HL-60 (cell line): Measurements from ENCODE around the gene MTA2.
"Not testable (repeated sequence)": the region's sequence is repeated elsewhere in the genome, so short reads cannot be mapped to it uniquely, and the experiment has no call there.

Experiments
- DNase-seq, 2 experiments: peaks; one replicate each; pipeline ENCODE4 v3.0.0-alpha.2; 2010 to 2020; ENCODE audit warnings: low read depth in 1 of 2, low spot score in 1 of 2
- H3K27ac ChIP-seq: fragments of 250-450 bp; sonication (Bioruptor Pico); replicated peaks from 2 replicates; pipeline ENCODE4 v1.5.1; 2020; ENCODE audit warnings: mild to moderate bottlenecking, moderate library complexity
- H3K27me3 ChIP-seq: fragments of 250-450 bp; sonication (Bioruptor Pico); 2 replicates; pipeline ENCODE4 v1.5.1; 2021; ENCODE audit warnings: mild to moderate bottlenecking, moderate library complexity; ENCODE audit not compliant: insufficient read depth, poor library complexity, severe bottlenecking
- H3K4me3 ChIP-seq: replicated peaks from 2 replicates; pipeline ENCODE4 v1.5.1; 2011; ENCODE audit warnings: mild to moderate bottlenecking, control low read depth, low read length; ENCODE audit not compliant: insufficient read depth
- CTCF ChIP-seq: IDR thresholded peaks from one replicate; pipeline ENCODE4 v1.5.1; 2011; ENCODE audit warnings: low read length, control low read depth, inconsistent platforms; ENCODE audit not compliant: insufficient read depth
- GABPA ChIP-seq: IDR thresholded peaks from 2 replicates; pipeline ENCODE4 v1.6.1; 2012; ENCODE audit warnings: low read depth
- POLR2AphosphoS5 ChIP-seq: IDR thresholded peaks from 2 replicates; pipeline ENCODE4 v1.6.1; 2012; ENCODE audit warnings: low read depth
- REST ChIP-seq: IDR thresholded peaks from 2 replicates; pipeline ENCODE4 v1.6.1; 2012; ENCODE audit warnings: low read depth; ENCODE audit not compliant: insufficient replicate concordance
- SPI1 ChIP-seq: IDR thresholded peaks from 2 replicates; pipeline ENCODE4 v1.6.1; 2012; ENCODE audit warnings: low read depth, mild to moderate bottlenecking, borderline replicate concordance
- long read RNA-seq: library from polyadenylated mRNA; unstranded; transcript quantifications from one replicate; pipeline ENCODE4 v2.0.0, GENCODE V29; 2020

Gene MTA2
- long read RNA-seq, transcript MTA2-201 (18 exons, 3,058 nt) = major isoform, 55 of 76 reads
- long read RNA-seq, partial matches to known transcripts = 16 of 76 reads
- long read RNA-seq, other reads (novel, unspliced or antisense) = 5 of 76 reads

DNA sequence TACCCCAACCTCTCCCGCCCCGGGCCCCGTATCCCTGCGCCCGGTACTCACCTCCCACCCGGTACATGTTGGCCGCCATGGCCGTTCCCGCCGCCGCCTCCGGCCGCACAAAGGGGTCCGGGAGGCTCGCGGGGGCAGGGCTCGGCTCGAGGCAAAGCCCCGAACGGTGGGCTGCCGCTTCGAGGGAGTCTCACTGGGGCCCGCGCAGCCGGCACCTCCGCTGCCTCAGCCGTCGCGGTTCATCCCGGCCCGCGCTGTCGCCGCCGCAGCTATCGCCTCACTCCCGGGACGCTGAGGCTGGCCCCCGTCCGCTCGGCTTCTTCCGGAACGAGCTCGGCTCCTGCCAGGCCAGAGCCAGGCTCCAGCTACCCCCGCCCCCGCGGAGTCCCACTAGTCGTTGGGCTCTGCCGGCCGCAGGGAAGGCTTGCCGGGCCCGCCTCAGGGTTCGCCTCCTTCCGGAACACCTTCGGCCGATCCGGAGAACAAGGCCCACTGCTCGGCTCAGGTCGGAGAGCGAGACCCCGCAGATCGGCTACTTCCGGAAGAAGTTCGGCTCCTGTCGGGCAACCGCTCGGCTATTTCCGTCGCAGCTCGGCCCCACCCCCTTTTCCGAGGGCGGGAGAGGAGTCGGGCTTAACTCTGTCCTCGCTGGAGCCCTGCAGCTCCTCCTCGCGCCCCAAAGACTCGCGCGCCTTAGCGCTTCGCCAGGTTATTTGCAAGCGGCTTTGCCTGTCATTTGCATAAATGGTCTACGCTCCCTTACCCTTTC is at the start of gene MTA2:
MTA2 (minus strand) TSS at position 494 of the 769 bp plus-strand sequence; CDS start at position 79, 415 bp downstream.
- H3K4me3 ChIP-seq = peak within 1 kb of the TSS; percentile 81
- no peaks in the 10 kb centered on the region for H3K27me3 ChIP-seq
- DNase-seq = peak; percentile 96 to 98
- TF ChIP-seq REST (no peak), CTCF (no peak), POLR2AphosphoS5 (peak; percentile 73; the same call in 1 of the 2 replicates)
- H3K27ac ChIP-seq = peak within 1 kb of the TSS; percentile 97

- H3K27ac ChIP-seq, DNase-seq, H3K27me3 ChIP-seq, H3K4me3 ChIP-seq: not testable (repeated sequence)
Measured at GRCh38 chr11:62650283-62650682, 48.6 kb upstream of the MTA2 start.

DNA sequence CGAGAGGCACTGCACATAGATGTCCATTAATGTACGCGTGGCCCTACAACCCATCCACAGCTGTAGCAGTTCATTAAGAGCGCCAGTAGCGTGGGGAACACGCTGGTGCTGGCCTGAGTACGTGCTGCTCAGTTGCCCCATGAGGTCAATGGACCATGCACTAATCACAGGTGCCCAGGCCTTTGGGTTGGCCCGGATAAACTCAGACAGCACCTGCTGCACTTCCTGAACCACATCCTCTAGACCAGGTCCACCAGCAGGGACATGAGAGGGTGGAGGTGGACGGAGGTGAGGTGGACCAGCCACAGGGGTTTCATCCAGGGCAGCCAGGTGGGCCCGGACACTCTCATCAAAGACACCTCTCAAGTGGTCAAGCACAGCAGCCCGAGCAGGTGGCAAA is 47.8 kb upstream of the MTA2 start:
- DNase-seq = no peak
- Histone ChIP-seq H3K27me3 (no peaks in the 10 kb centered on the region), H3K4me3 (no peak overlapping the region), H3K27ac (no peak overlapping the region)
- TF ChIP-seq GABPA (no peak), POLR2AphosphoS5 (no peak), SPI1 (no peak), CTCF (no peak), REST (no peak)

DNA sequence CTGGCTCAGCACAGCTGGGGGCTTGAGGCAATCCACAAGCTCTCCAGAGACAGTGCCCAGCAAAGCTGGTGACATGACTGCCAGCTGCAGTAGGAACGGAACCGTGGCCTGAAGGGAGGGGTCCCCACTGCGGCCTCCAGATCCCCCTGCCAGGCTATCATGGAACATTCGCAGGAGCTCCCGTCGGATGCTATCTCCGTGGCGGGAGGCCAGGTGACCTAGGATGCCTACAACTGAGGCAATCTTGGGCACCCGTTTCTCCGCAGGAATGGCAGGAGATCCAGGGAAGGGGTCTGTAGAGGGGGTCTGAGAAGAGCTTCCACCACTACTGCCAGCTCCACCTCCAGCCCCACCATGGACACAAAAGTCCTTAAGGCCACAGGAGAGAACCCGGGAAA is 47.3 kb upstream of the MTA2 start:
- H3K4me3 ChIP-seq = no peak overlapping the region
- H3K27me3 ChIP-seq = no peaks in the 10 kb centered on the region
- no peak overlapping the region for H3K27ac ChIP-seq
- DNase-seq = no peak
- no peak for TF ChIP-seq SPI1
- TF ChIP-seq REST = no peak
- TF ChIP-seq GABPA = no peak
- no peak for TF ChIP-seq POLR2AphosphoS5
- TF ChIP-seq CTCF = no peak
